ENCODE data around the gene ERBB2. TPM values are rescaled to one million over a fixed set of nuclear protein-coding genes. Genes with fewer than 3 reads are reported as not detected.

The ERBB2 gene
- total and polyA plus RNA-seq, 2 of the 8 experiments (the other 6 are each of a cell fraction or from before 2014, with no cell fraction given) = 183 to 394 TPM

DNA sequence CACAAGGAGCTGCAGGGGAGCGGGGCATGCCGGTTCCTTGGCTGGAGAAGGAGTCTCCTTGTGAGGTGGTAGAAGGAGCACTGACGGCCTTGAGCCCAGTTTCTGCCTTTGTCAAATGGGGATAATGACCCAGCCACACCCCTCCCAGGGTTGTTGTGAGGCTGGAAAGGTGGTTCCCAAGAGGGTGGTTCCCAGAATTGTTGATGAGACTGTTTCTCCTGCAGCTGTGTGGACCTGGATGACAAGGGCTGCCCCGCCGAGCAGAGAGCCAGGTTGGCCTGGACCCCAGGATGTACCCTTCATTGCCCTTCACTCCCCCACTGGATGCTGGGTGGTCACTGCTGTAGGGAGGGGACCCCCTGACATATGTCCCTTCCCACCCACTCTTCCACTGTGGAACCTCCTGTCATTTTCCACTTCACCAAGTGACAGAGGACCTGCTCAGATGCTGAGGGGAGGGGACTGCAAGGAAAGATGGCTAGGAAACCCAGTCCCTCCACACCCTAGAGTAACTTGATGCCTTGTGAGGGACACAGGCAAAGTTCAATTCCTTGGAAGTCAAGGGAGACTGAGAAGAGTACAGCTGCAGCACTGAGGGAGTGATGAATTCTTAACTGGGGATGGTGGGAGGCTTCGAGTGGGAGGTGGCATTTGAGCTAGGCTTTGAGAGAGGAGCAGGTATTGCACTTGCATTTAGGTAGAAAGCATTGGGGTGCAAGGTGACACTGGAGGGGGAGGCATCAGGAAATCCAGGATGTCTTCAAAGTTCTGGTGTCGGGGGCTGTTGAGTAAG is 19.9 kb downstream of the ERBB2 start:
- Histone ChIP-seq H3K36me3 (ENCODE audit: control insufficient read depth in 2 of 4, insufficient read depth in 4 of 4, low read length in 3 of 4) (peaks cover 38 to 80% (median 63%) of the 10 kb centered on the region in 4 experiments), H3K23me2 (ENCODE audit: low read depth, low read length) (no peaks in the 10 kb centered on the region), H4K5ac (ENCODE audit: insufficient read length, low read depth, low read length) (no peak overlapping the region), H3K4ac (replicated peaks; ENCODE audit: insufficient read length, low read depth, low read length) (no peak overlapping the region), H3K9me3 (ENCODE audit: insufficient read depth in 2 of 2, low read depth in 1 of 2, low read length in 1 of 2) (no peaks in the 10 kb centered on the region), H3K9ac (replicated peaks in 1 of 4; ENCODE audit: extremely low read depth in 1 of 4, low read depth in 3 of 4, low read length in 3 of 4) (no peak overlapping the region), H2AFZ (ENCODE audit: low read length) (no peak overlapping the region), H3K27me3 (replicated peaks in 1 of 4; ENCODE audit: control insufficient read depth in 3 of 4, extremely low read depth in 1 of 4, insufficient read depth in 3 of 4, low read length in 3 of 4) (no peaks in the 10 kb centered on the region), H2BK12ac (ENCODE audit: low read depth, low read length) (no peak overlapping the region), H2BK15ac (ENCODE audit: low read length) (no peak overlapping the region), H3K56ac (replicated peaks; ENCODE audit: insufficient read length, low read depth, low read length) (no peak overlapping the region), H2AK5ac (ENCODE audit: low read depth, low read length) (no peak overlapping the region), H2BK20ac (ENCODE audit: low read length) (no peak overlapping the region), H3K79me1 (ENCODE audit: low read depth, low read length) (peaks cover 2% of the 10 kb centered on the region), H2BK5ac (ENCODE audit: low read depth, low read length) (no peak overlapping the region), H2BK120ac (replicated peaks; ENCODE audit: low read depth, low read length) (no peak overlapping the region), H3K23ac (ENCODE audit: insufficient read length) (no peak overlapping the region), H3K4me1 (replicated peaks in 1 of 4; ENCODE audit: control insufficient read depth in 3 of 4, insufficient read depth in 4 of 4, low read length in 3 of 4) (peaks cover 0 to 7% (median 4%) of the 10 kb centered on the region in 4 experiments; a peak in 6 of 7 replicates), H3K18ac (ENCODE audit: extremely low read depth, low read length) (no peak overlapping the region), H3K4me2 (ENCODE audit: insufficient read depth in 1 of 2, low read depth in 2 of 2, low read length in 2 of 2) (no peak overlapping the region), H3K79me2 (ENCODE audit: control insufficient read depth in 1 of 2, insufficient read depth in 2 of 2, low read length in 2 of 2) (no peaks in the 10 kb centered on the region; a peak in 1 of 4 replicates), H3K27ac (ENCODE audit: low read depth, low read length) (no peak overlapping the region), H4K91ac (replicated peaks; ENCODE audit: insufficient read length, low read length) (no peak overlapping the region), H3K4me3 (ENCODE audit: extremely low read depth in 1 of 4, insufficient read depth in 2 of 4, low read depth in 3 of 4, low read length in 4 of 4) (no peak overlapping the region), H4K8ac (ENCODE audit: extremely low read depth, insufficient read depth, low read length) (no peak overlapping the region; the same call in 1 of the 2 replicates), H3K14ac (ENCODE audit: insufficient read length) (no peak overlapping the region), H4K20me1 (replicated peaks in 1 of 2; ENCODE audit: control insufficient read depth in 1 of 2, insufficient read depth in 2 of 2, low read length in 2 of 2) (peaks cover 10 to 13% of the 10 kb centered on the region in 2 experiments)
- FAIRE-seq (no peak), DNase-seq (ENCODE audit: low read depth in 1 of 2, low spot score in 2 of 2) (no peak)
- CTCF ChIA-PET (ENCODE audit: partially characterized antibody) = interaction anchor here (0.6 to 3.3 kb wide), 14 partner anchors 9 to 142 kb away, joined by 3 to 28 read pairs (median 4); partner anchors contain the start of genes MIEN1 and PNMT
- WGBS, 2 experiments (ENCODE audit: extremely low coverage in 1 of 2, insufficient coverage in 1 of 2, insufficient read length in 1 of 2, insufficient replicate concordance in 2 of 2, low coverage in 1 of 2, low lambda C conversion rate in 2 of 2, missing lambda C conversion rate in 1 of 2) = 92% methylated on average over 7 of the region's 7 CpGs; no CpG with 5 or more reads in 1 of the 2 experiments
- POLR2A ChIA-PET (ENCODE audit: partially characterized antibody) = interaction anchor here (0.8 to 3.8 kb wide), 10 partner anchors 9 to 48 kb away, joined by 3 to 34 read pairs (median 4); partner anchors contain the start of genes ERBB2, MIEN1 and PGAP3
- TF ChIP-seq, protein P1, sequence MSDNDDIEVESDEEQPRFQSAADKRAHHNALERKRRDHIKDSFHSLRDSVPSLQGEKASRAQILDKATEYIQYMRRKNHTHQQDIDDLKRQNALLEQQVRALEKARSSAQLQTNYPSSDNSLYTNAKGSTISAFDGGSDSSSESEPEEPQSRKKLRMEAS (IDR thresholded peaks at IDR 0.05) = no peak
- TF ChIP-seq TBP (IDR thresholded peaks at IDR 0.05; ENCODE audit: low read depth, low read length) = no peak
- TF ChIP-seq POLR2AphosphoS5 (IDR thresholded peaks at IDR 0.05; ENCODE audit: low read depth, low read length) = no peak
- no peak for TF ChIP-seq SP4 (IDR thresholded peaks at IDR 0.05; ENCODE audit: low read length)
- TF ChIP-seq, protein P2, sequence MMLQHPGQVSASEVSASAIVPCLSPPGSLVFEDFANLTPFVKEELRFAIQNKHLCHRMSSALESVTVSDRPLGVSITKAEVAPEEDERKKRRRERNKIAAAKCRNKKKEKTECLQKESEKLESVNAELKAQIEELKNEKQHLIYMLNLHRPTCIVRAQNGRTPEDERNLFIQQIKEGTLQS (IDR thresholded peaks at IDR 0.05; ENCODE audit: insufficient read depth, low read depth, low read length) = no peak
- TF ChIP-seq EP300 (IDR thresholded peaks at IDR 0.05; ENCODE audit: borderline replicate concordance in 1 of 2, low read depth in 2 of 2, low read length in 2 of 2) = no peak
- TF ChIP-seq FOSL1 (IDR thresholded peaks at IDR 0.05; ENCODE audit: insufficient read depth, low read depth, low read length) = no peak
- TF ChIP-seq, protein P3, sequence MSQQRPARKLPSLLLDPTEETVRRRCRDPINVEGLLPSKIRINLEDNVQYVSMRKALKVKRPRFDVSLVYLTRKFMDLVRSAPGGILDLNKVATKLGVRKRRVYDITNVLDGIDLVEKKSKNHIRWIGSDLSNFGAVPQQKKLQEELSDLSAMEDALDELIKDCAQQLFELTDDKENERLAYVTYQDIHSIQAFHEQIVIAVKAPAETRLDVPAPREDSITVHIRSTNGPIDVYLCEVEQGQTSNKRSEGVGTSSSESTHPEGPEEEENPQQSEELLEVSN (IDR thresholded peaks at IDR 0.05) = no peak
- no peak for TF ChIP-seq KDM5A (IDR thresholded peaks at IDR 0.05; ENCODE audit: low read length)
- no peak for TF ChIP-seq CREB1 (IDR thresholded peaks at IDR 0.05)
- no peak for TF ChIP-seq NRF1 (IDR thresholded peaks at IDR 0.05; ENCODE audit: low read depth, low read length)
